Effector memory CD8-positive, alpha-beta T cell (primary cell): ENCODE measurements around the gene MFAP4.

Source experiments
- ATAC-seq: fragments of 150-1000 bp; cut with Tn5 transposase; replicated peaks from 2 replicates; pipeline ENCODE4 v1.10.0; 2021; ENCODE audit warnings: mild to moderate bottlenecking, moderate library complexity
- DNase-seq, 3 experiments: peaks; one replicate each; pipeline ENCODE4 v3.0.0; 2021
- H3K27ac Mint-ChIP-seq, 2 donors: one replicate each; pipeline ENCODE4 v1.8.0; 2022; ENCODE audit warnings: mild to moderate bottlenecking in 2 of 2, mixed read lengths in 2 of 2, moderate library complexity in 2 of 2
- H3K27me3 Mint-ChIP-seq, 2 donors: one replicate each; pipeline ENCODE4 v1.8.0; 2022; ENCODE audit warnings: mixed read lengths in 2 of 2
- H3K36me3 Mint-ChIP-seq: one replicate; pipeline ENCODE4 v1.8.0; 2022; ENCODE audit warnings: mild to moderate bottlenecking, moderate library complexity, mixed read lengths; ENCODE audit not compliant: insufficient read depth
- H3K4me1 Mint-ChIP-seq, 2 donors: one replicate each; pipeline ENCODE4 v1.8.0; 2022; ENCODE audit warnings: low read depth in 2 of 2, mixed read lengths in 2 of 2
- H3K4me3 Mint-ChIP-seq, 2 donors: one replicate each; pipeline ENCODE4 v1.8.0; 2022; ENCODE audit warnings: mild to moderate bottlenecking in 2 of 2, mixed read lengths in 2 of 2, moderate library complexity in 2 of 2
- H3K9me3 Mint-ChIP-seq, 2 donors: one replicate each; pipeline ENCODE4 v1.8.0; 2022; ENCODE audit warnings: mixed read lengths in 2 of 2

The MFAP4 gene

GRCh38 chr17:19366637-19366972 lies 20.4 kb downstream of the MFAP4 start:
- DNase-seq (no peak), ATAC-seq (no peak)
- peaks cover 0 to 2% of the 10 kb centered on the region in 2 donors for H3K9me3 Mint-ChIP-seq
- H3K4me3 Mint-ChIP-seq = no peak overlapping the region
- H3K27me3 Mint-ChIP-seq = no peaks in the 10 kb centered on the region
- peak overlapping the region; percentile 12 to 44 for H3K27ac Mint-ChIP-seq
- H3K36me3 Mint-ChIP-seq = peaks cover 16% of the 10 kb centered on the region
- peaks cover 38 to 39% of the 10 kb centered on the region in 2 donors for H3K4me1 Mint-ChIP-seq

GRCh38 chr17:19365833-19366636 lies 21.0 kb downstream of the MFAP4 start:
- Mint-ChIP-seq H3K4me3 (no peak overlapping the region), H3K36me3 (peaks cover 16% of the 10 kb centered on the region)
- DNase-seq = no peak

GRCh38 chr17:19365499-19365817 lies 21.5 kb downstream of the MFAP4 start:
- ATAC-seq (no peak), DNase-seq (no peak)
- Mint-ChIP-seq H3K36me3 (peaks cover 16% of the 10 kb centered on the region), H3K27ac (no peak overlapping the region), H3K4me1 (peaks cover 27 to 32% of the 10 kb centered on the region in 2 donors), H3K4me3 (no peak overlapping the region), H3K27me3 (peaks cover 0 to 7% of the 10 kb centered on the region in 2 donors), H3K9me3 (peaks cover 0 to 2% of the 10 kb centered on the region in 2 donors)

More at GRCh38 chr17:19365833-19366636, 21.0 kb downstream of the MFAP4 start:
- ATAC-seq = no peak
- Mint-ChIP-seq H3K27ac (peak overlapping the region; percentile 12 to 44), H3K27me3 (peaks cover 0 to under 1% of the 10 kb centered on the region in 2 donors), H3K4me1 (peaks cover 33 to 37% of the 10 kb centered on the region in 2 donors), H3K9me3 (peaks cover 0 to 2% of the 10 kb centered on the region in 2 donors)

GRCh38 chr17:19364699-19365498 lies 22.1 kb downstream of the MFAP4 start:
- H3K9me3 Mint-ChIP-seq = peaks cover 0 to under 1% of the 10 kb centered on the region in 2 donors
- peaks cover 22 to 27% of the 10 kb centered on the region in 2 donors for H3K4me1 Mint-ChIP-seq
- peaks cover 14% of the 10 kb centered on the region for H3K36me3 Mint-ChIP-seq
- no peak overlapping the region for H3K27ac Mint-ChIP-seq
- DNase-seq = no peak
- ATAC-seq = no peak
- H3K27me3 Mint-ChIP-seq = peaks cover 0 to 12% of the 10 kb centered on the region in 2 donors
- H3K4me3 Mint-ChIP-seq = no peak overlapping the region

GRCh38 chr17:19363460-19364035 lies 23.4 kb downstream of the MFAP4 start:
- peaks cover 8 to 18% of the 10 kb centered on the region in 2 donors for H3K4me1 Mint-ChIP-seq
- H3K27ac Mint-ChIP-seq = no peak overlapping the region
- peaks cover 15% of the 10 kb centered on the region for H3K36me3 Mint-ChIP-seq
- no peaks in the 10 kb centered on the region for H3K9me3 Mint-ChIP-seq
- ATAC-seq (no peak), DNase-seq (no peak)
- H3K27me3 Mint-ChIP-seq = peaks cover 12 to 26% of the 10 kb centered on the region in 2 donors
- H3K4me3 Mint-ChIP-seq = peak overlapping the region in 1 of 2 donors; percentile 70

GRCh38 chr17:19363114-19363438 lies 23.9 kb downstream of the MFAP4 start:
- peak overlapping the region in 1 of 2 donors; percentile 84 for H3K27ac Mint-ChIP-seq
- peaks cover 15% of the 10 kb centered on the region for H3K36me3 Mint-ChIP-seq
- ATAC-seq (no peak), DNase-seq (no peak)
- H3K9me3 Mint-ChIP-seq = no peaks in the 10 kb centered on the region
- peaks cover 5 to 15% of the 10 kb centered on the region in 2 donors for H3K4me1 Mint-ChIP-seq
- peak overlapping the region; percentile 70 to 78 for H3K4me3 Mint-ChIP-seq
- H3K27me3 Mint-ChIP-seq = peaks cover 13 to 30% of the 10 kb centered on the region in 2 donors

GRCh38 chr17:19362277-19363113 lies 24.5 kb downstream of the MFAP4 start, which contains the start of gene B9D1:
Gene B9D1, minus strand, starts transcription at chr17:19362723. Its CDS starts 154 bp downstream, at chr17:19362569.
- peak within 1 kb of the TSS; percentile 70 to 78 for H3K4me3 Mint-ChIP-seq
- peak within 1 kb of the TSS; percentile 33 to 84 for H3K27ac Mint-ChIP-seq
- H3K27me3 Mint-ChIP-seq = peaks cover 13 to 33% of the 10 kb centered on the region in 2 donors
- H3K36me3 Mint-ChIP-seq = peaks cover 15% of the 10 kb centered on the region
- peak; percentile 83 for ATAC-seq
- H3K9me3 Mint-ChIP-seq = no peaks in the 10 kb centered on the region
- peaks cover 5 to 13% of the 10 kb centered on the region in 2 donors for H3K4me1 Mint-ChIP-seq
- peak; percentile 90 to 93 (median 93) for DNase-seq

- peak overlapping the region; percentile 33 to 84 for H3K27ac Mint-ChIP-seq
- ATAC-seq (no peak), DNase-seq (no peak)
- peaks cover 13 to 37% of the 10 kb centered on the region in 2 donors for H3K27me3 Mint-ChIP-seq
- peak overlapping the region; percentile 70 to 78 for H3K4me3 Mint-ChIP-seq
- no peaks in the 10 kb centered on the region for H3K9me3 Mint-ChIP-seq
- H3K36me3 Mint-ChIP-seq = peaks cover 15% of the 10 kb centered on the region
- peaks cover 5 to 13% of the 10 kb centered on the region in 2 donors for H3K4me1 Mint-ChIP-seq
These were observed 25.1 kb downstream of the MFAP4 start for GRCh38 chr17:19361944-19362276.

GRCh38 chr17:19361326-19361725 lies 25.7 kb downstream of the MFAP4 start:
- Mint-ChIP-seq H3K9me3 (no peaks in the 10 kb centered on the region), H3K4me3 (peak overlapping the region; percentile 70 to 78)

GRCh38 chr17:19360772-19361171 lies 26.2 kb downstream of the MFAP4 start:
- no peaks in the 10 kb centered on the region for H3K9me3 Mint-ChIP-seq
- peaks cover 5 to 13% of the 10 kb centered on the region in 2 donors for H3K4me1 Mint-ChIP-seq
- peaks cover 13 to 40% of the 10 kb centered on the region in 2 donors for H3K27me3 Mint-ChIP-seq
- H3K4me3 Mint-ChIP-seq = no peak overlapping the region
- DNase-seq (no peak), ATAC-seq (no peak)
- peak overlapping the region in 1 of 2 donors; percentile 62 for H3K27ac Mint-ChIP-seq
- H3K36me3 Mint-ChIP-seq = peaks cover 15% of the 10 kb centered on the region

More at GRCh38 chr17:19361326-19361725, 25.7 kb downstream of the MFAP4 start:
- Mint-ChIP-seq H3K36me3 (peaks cover 15% of the 10 kb centered on the region), H3K4me1 (peaks cover 5 to 13% of the 10 kb centered on the region in 2 donors), H3K27ac (peak overlapping the region in 1 of 2 donors; percentile 62), H3K27me3 (peaks cover 13 to 40% of the 10 kb centered on the region in 2 donors)
- DNase-seq (no peak), ATAC-seq (no peak)

- Mint-ChIP-seq H3K36me3 (peaks cover 15% of the 10 kb centered on the region), H3K4me1 (peaks cover 5 to 13% of the 10 kb centered on the region in 2 donors), H3K4me3 (no peak overlapping the region), H3K27ac (no peak overlapping the region), H3K27me3 (peaks cover 13 to 40% of the 10 kb centered on the region in 2 donors), H3K9me3 (no peaks in the 10 kb centered on the region)
- DNase-seq = no peak
- ATAC-seq = no peak
These were observed 27.1 kb downstream of the MFAP4 start for GRCh38 chr17:19359856-19360255.

GRCh38 chr17:19359151-19359550 lies 27.8 kb downstream of the MFAP4 start:
- ATAC-seq (no peak), DNase-seq (no peak)
- Mint-ChIP-seq H3K27me3 (peaks cover 13 to 45% of the 10 kb centered on the region in 2 donors), H3K4me1 (peaks cover 5 to 13% of the 10 kb centered on the region in 2 donors), H3K9me3 (no peaks in the 10 kb centered on the region), H3K27ac (no peak overlapping the region), H3K36me3 (peaks cover 15% of the 10 kb centered on the region), H3K4me3 (no peak overlapping the region)
